AG08395 (cell line): ENCODE data around the gene ADCY1.

Experiments used
- DNase-seq: peaks from one replicate; pipeline ENCODE4 v3.0.0; 2012; ENCODE audit warnings: mixed read lengths, low spot score

The ADCY1 gene

DNA sequence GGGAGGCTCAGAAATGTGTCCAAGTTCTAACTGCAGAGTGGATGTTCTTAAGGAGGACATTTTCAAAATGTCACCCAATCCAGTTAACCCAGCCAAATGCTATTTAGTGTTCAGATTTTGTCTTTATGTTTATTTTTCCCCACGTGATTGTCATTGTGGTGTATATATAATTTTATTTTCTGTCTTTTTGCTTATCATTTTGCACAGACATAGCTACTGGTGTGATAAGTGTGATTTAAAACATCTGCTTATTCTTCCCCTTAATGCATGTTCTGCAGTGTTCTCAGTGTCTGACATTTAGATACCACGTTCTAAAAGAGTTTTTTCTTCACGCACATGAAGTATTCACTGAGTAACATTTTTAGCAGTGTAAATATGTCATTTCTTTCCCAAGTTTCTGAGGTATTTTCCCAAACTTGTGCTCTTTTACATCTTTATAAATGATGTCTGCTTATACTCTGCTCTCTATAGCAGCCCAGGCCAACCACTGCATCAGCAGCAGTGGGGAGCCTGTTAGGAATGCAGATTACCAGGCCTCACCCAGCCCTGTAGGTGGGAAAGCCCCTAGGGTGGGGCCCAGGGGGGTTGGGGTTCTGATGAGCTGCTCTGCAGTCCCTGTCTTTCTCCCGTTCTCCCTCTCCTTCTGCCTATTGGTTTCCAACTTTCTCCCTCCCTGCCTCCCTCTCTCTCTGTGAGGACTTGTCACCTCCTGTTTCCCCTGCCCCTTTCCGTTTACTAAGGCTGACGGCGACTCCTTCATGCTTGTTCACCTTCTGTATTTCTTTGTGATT lies 20.8 kb downstream of the ADCY1 start:
- no peak for DNase-seq

DNA sequence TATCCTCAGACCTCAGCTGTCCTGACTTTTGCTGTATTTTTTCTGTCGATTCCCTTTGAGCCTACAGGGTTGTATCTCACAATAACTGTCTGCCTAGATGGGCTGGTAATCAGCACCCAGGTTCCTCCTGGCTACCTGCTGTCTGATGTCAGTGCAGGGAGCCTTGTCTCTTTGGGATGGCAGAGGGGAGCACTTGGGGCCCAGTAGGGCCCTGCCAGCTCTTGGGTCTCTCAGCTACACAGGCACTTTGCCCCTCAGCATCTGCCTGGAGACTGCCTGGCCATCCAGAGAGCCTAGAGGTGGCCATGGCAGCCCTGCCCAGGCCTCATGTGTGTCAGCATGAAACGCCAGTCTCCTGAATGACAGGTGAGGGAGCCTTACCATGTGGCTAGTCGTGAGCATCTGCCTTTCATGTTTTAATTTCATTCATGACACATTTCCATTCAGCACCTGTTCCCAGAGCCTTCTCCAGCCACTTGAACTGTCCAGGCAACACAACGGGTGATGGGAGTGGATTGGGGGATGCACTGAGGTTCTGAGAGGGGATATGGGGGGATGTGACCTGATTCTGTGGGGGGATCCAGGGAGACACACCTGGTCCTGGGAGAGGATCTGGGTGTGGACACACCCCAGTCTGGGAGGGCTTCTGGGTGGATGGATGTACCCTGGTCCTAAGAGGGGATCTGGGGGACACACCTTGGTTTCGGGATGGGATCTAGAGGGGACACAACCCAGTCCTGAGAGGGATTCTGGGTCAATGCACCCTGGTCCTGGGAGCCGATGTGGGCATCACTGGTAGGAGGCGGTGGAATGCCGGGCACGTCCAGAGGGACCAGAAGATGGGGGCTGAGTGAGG lies 21.9 kb downstream of the ADCY1 start:
- DNase-seq: no peak

DNA sequence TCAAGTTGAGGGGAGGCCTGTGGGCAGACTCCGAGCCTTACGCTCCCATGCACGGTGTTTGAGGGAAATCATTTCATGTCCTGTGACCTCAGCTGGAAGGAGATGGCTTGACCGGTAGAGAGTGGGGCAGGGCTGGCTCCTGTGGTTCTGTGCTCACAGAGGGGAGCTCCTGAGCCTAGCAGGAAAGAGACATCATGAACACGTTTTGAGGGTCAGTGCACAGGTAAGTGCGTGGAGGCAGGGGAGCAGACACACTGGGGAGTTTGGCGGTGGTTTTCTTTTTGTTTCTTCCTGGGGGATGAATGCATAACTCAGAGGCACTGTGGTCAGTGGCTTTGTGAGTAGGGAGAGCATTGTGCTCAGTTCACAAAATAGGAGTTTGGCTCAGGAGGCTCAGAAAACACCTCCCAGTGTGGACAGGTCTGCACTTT lies 22.5 kb downstream of the ADCY1 start:
- no peak for DNase-seq

DNA sequence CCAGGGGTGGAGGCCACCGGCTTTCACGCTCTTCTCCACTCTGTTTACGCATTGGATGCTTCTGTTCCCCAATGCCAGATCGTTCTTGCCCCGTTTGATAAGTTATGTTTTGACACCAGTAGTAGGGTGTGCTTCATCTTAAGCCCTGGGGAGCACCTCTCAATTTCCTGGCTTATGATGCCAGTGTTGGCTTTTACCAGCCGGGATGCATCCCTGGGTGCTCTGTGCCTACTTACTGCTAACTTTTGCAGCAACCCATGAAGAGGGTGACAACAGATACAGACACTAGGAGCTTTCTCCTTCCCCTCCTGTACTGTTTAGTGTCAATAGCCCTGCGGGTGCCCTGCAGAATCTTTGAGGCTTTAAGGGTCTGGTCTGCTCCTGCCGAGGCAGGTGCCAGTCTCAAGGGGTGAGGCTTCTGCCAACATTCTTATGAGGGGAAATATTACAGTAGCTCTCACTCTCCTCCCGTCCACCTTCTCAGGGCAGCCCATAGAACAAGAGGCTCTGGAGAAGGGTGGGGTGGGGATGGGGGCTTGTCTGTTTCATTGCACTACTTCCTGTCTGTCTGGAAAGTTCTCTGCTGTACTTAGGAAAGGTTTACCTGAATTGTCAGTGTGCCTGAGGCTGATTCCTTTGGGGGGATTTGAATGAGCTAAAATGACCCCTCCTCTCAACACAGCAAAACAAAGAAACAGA lies 23.3 kb downstream of the ADCY1 start:
- DNase-seq: no peak

DNA sequence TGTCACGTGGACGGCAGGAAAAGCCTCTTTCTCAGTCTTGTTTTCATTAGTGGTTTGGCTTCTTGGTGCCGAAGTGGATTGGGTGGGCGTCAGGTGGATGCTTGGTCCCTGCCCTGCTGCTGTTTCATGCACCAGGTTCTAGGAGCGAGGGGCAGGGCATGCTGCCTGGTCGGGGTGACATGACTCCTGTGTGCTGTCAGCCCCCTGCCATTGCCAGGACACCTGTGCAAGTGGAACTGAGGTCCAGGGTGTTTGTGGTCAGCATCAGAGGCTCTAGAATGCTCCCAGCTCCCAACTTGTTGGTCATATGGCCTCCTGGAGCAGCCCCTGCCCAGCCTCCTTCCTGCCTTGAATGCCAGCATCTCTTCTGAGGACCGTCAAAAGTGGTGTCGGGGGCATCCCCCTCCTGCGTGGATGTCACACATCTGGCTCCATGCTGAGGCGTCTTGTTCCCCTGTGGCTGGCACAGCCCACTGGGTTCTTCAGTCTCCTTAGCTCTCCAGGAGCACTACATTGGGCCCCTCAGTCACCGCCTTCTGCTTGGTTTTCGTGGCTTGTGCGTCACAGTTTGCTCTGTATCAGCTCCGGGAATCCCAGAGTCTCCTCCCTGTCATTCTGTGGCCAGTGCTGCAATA lies 24.8 kb downstream of the ADCY1 start:
- no peak for DNase-seq

DNA sequence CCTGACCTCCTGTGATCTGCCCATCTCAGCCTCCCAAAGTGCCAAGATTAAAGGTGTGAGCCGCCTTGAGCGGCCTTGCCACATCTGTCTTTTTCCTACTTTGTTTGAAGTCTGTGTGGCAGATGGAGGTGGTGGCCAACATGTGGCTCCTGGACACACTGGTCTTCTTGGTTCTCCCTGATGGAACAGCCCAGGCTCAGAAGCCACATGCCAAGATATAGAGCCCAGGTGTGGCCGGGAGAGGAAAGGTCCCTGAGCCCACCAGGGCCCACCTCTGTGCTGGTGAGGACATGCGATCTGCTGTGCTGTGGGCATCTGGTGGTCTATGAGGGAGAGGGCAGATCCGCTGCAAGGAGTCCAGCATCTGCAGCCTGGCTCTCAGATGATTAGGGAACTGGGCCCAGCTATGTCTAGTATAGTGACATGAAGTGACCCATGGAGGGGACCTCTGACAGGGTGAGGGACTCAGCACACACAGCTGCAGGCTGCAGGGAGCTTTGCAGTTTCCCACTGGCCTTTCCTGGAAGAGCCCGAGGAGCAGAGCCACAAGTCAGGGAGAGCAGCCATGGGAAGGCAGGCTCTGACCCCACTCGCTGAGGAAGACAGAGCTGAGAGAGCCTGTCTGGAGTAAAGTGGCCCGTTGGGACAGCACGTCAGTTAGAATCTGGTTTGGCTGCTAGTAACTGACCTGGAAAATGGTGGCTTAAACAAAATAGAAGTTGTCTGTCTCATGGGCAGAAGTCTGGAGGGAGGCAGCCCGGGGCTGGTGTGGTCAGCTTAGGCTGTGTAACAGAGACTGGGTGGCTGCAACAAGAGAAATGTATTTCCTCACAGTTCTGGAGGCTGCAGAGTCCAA lies 25.9 kb downstream of the ADCY1 start:
- no peak for DNase-seq

DNA sequence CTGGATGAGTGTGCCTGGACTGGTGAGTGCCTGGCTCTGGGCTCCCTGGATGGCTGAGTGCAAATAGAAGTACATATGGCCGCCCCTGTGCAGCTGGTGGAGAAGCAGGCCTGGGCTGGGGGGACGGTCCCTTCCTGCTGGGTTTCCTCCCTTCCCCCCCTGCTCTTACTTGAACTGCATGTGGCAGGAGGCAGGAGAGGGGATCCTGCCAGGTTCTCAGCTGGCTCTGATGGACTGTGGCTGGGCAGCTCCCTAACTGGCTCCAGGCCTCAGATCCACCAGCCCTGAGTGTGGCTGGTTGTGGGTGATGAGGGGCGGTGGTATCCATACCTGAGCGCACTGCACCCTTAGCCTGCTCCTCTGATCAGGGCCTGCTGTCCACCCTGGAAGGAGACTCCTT lies 26.9 kb downstream of the ADCY1 start:
- no peak for DNase-seq

DNA sequence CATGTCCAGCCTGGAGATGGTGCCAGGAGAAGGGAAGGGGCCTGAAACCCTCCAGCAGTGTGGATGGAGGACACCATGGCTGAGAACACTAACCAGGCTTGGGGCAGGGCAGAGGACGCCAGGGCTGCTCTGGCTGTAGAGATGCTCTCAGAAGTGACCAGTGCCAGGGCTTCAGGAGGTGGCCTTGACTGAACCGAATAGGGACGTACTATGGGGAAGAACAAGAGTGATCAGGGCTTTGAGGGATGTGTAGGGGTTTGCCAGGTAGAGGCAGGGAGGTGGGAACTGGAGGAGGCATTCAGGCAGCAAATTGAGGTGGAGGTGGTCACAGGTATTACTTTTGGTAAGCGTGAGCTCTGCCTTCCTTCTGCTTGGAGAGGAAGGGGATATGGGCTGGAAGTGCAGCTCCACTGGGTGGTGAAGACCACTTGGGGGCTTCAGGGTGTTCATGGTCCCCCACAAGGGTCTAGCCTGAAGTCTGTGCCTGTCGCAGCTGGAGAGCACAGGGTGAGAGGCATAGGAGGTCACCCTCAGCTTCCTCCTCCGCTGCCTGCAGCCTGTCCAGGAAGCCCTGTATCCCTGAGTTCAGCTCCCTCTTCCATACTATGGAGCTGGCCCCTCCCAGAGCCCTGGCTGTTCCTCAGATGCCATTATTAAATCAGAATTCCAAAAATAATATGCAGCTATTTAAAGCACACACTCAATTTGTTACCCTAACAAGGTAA lies 27.8 kb downstream of the ADCY1 start:
- DNase-seq: no peak

DNA sequence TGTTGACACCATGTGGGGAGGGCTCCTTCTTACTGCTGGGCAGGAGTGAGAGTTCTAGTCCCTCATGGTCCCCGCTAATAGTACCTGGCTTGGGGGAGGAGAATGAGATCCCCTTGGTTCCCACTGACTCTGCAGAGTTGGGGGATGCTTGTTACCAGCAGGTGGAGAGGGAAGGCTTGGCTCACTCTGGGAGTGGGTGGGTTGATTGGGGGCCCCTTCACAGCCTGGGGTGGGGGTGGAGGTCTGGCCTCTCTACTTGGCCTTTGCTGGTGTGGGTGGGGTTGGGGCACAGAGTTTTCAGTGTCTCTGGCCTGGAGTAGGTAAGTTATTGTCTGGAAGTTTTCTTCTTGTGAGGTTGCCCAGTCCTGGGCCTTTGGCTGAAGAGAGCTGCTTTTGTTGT lies 31.9 kb downstream of the ADCY1 start:
- no peak for DNase-seq

DNA sequence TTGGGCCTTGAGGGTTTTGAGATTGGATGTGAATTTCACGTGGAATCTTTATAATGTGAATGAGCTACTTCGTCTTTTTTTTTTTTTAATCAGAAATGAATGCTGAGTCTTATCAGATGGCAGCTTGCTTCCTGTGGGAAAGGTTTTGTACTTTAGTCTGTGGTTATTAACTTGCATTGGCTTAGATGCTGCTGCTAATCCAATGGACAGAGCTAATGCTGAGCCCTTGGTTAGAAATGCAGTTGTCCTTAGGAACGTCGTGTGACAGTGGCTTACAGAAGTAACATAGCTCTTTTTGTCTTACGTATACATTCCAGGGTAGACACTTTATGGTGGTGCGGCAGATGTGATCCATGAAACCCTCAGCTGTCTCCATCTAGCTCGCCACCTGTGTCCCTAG lies 32.8 kb downstream of the ADCY1 start:
- no peak for DNase-seq

DNA sequence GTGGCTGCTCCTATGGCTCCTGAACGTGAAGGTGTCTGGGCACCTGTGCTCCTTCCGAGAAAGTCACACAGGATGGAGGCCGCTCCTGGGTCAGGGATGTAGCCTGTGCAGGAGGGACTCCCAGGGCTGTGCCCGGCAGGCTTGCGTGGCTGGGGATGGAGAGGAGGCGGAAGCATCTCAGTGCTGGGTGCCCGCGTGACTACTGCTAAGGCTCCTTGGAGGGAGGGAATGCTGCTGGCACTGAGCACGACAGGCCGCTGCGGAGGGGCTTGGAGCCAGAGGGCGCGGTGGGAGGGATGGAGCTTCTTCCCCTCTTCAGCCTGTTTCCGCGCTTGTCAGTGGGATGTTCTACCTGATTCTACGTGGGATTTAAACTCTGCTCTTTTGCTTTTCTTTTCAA lies 35.0 kb downstream of the ADCY1 start:
- DNase-seq: no peak

DNA sequence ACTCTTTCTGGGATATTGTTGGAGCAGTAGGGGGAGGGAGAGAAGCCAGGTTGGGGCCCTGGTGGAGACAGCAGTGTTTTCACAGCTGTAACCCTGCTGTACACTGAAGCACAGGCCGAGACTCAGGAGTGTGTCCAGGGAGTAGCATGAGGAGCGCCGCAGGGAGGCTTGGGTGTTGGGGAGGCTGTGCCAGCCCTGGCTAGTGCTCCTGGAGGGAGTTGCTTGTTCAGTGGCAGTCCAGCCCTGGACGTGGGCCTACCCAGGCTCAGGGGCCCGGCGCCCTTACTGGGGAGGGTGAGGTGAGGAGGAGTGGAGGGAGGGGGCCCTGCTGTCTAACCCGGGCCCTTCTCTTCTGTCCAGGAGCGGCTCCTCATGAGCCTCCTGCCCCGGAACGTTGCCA lies 35.9 kb downstream of the ADCY1 start:
- no peak for DNase-seq

DNA sequence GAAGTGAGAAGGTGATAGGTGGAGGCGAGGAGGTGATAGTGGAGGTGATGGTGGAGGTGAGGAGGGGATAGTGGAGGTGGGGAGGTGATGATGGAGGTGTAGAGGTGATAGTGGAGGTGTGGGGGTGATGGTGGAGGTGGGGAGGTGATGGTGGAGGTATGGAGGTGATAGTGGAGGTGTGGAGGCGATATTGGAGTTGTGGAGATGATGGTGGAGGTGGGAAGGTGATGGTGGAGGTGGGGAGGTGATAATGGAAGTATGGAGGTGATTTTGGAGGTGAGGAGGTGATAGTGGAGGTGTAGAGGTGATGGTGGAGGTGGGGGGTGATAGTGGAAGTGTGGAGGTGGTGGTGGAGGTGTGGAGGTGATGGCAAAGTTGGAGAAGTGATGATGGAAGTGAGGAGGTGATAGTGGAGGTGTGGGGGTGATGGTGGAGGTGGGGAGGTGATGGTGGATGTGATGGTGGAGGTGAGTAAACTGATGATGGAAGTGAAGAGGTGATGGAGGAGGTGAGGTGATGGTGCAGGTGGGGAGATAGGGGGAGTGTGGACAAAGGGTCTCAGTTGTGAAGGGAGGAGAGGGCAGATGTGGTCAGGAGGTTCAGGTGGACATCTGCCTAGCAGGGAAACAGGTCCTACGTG lies 36.6 kb downstream of the ADCY1 start:
- no peak for DNase-seq

DNA sequence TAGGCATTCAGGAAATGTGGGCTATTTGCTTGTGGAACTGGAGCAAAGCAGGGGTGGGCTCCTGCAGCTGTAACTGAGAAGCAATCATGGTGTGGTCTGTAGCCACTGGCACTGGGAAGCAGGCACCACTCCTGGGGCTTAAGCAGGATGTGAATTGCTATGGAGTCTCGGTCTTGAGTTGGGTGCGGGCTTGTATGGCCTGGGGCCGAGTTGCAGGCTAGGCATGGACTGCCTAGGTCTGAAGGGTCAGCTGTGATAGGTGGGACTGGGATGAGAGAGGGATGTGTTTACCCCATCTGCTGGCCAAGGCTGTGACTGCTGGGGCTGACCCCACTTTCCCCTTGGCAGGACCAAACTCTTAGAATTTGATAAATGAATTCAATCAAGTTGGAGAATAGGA lies 43.0 kb downstream of the ADCY1 start:
- no peak for DNase-seq

DNA sequence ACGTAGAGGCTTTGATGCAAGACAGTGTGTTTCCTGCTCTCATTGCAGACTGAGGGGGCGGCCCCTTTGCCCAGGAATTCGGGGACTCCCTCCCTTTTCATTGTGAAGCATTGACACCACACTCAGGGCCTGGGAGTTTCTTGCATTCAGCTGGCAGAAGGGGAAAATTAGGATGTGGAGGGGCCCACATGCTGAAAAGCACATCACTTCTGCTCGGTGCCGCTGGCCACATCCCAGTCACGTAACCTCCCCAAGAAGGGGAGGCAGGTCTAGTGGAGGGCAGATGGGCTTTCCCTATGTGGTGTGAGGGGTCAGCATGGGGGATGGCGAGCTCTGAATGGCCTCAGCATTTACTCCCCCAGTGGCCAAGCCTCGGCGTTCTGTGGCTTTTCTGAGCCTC lies 47.9 kb downstream of the ADCY1 start:
- no peak for DNase-seq

DNA sequence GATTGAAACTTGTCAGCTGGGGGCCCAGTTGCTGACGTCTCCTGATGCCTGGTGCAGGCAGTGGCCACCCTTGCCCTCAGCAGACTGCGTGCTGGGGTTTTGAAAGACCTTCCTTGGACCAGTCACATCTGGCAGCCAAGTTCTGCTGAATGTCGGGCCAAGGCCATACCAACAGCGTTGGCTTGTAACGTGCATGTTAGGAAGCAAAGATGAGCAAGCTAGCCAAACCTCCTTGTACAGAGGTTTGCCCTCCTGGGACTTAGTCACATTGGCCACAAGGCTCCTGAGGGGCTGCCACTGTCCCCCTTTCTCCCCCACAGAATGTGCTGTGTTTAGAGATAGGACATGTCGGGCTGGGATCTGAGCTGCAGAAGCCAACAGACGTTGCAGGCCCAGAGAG lies 49.0 kb downstream of the ADCY1 start:
- no peak for DNase-seq

DNA sequence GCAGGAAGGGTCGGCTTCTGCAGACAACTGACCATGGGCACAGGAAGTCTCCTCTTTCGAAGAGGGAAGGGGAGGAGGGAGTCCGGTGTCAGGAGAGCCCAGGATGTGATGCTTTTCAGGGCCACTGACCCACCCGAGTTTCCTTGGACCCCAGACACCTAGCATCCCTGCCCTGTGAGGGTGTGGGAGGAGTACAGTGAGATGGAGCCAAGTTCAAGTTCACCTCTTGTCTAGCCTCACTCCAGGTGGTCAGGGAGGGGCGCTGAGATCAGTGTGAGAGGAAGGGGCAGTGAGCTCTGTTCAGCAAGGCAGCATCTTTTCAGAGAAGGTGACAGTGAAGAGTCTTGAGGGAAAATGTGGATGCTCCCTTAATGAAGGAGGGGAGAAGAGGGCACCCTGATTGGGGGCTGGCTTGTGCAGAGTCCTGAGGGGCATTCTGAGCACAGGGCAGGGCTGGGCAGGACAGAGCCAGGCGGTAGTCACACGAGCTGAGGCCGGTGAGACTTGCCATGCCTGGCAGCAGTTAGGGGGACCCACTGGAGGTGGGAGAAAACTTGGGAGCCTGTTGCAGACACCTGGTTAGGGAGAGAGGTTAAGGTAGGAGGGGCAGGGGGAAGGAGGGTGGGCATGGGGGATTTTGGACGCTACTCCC lies 49.7 kb downstream of the ADCY1 start:
- DNase-seq: no peak

DNA sequence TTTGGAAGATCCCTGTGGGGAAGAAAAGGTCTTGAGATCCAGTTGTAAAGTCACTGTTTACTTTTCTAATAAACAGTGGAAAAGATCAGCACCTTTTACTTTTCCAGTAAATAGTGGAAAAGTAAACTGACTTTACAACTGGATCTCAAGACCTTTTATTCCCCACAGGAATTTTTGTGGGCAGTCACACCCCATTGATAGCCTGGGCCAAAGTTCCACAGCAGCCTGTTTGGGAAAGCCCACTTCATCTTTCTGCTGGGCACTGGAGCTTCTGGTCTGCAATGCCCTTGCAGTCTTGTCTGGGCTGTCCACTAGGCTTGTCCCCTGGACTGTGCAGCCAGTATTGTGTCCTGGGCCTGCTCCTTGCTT lies 50.2 kb downstream of the ADCY1 start:
- no peak for DNase-seq

DNA sequence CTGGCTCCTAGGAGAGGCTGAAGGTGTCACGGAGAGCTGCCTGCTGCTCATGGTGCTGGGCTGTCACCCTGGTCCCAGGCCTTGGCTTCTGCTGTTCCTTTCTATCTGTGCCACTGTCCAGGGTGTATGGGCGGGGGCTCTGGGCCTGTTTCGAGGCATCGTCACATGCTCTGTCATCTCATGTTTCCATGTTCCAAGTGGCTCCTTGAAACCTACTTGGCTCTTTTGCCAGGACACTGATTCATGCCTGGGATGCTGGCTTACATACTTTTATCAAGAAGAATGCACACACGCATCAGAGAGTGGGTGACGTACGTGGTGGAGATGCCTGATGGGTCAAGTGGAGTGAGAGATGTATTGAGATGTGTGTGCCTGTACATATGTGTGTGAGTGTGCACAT lies 50.9 kb downstream of the ADCY1 start:
- peak; percentile 10 for DNase-seq
